H1 (cell line): ENCODE results near the gene ANKRD36C. TPM values are rescaled to one million over a fixed set of nuclear protein-coding genes. Genes with fewer than 3 reads are reported as not detected.
"Not testable (repeated sequence)": the region's sequence is repeated elsewhere in the genome, so short reads cannot be mapped to it uniquely, and the experiment has no call there.

Source experiments
- CTCF ChIA-PET: fragments of 300-600 bp; sonication (Branson Sonifier 250); formaldehyde crosslinking; loops from one replicate; lab custom pipeline; 2021; ENCODE audit not compliant: partially characterized antibody; lab: Charles Lee
- POLR2A ChIA-PET: fragments of 300-600 bp; sonication (Branson Sonifier 250); formaldehyde crosslinking; loops from one replicate; lab custom pipeline; 2021; ENCODE audit warnings: inconsistent platforms; ENCODE audit not compliant: partially characterized antibody; lab: Charles Lee
- DNase-seq, 2 experiments: peaks; one replicate each; pipeline versions ENCODE4 v3.0.0 to v3.0.0-alpha.2; 2010 to 2022; ENCODE audit warnings: low spot score in 2 of 2, low read depth in 1 of 2, mixed read lengths in 1 of 2
- FAIRE-seq: peaks from 2 replicates; lab custom pipeline; 2011; peaks lifted over from hg19 to GRCh38; lab: Jason Lieb, UNC
- H2AFZ ChIP-seq: 2 replicates; pipeline ENCODE4 v1.8.1; 2012; ENCODE audit warnings: low read length, inconsistent platforms
- H2AK5ac ChIP-seq: 2 replicates; pipeline ENCODE4 v1.6.1; 2013; ENCODE audit warnings: low read depth, low read length
- H2BK120ac ChIP-seq: replicated peaks from 2 replicates; pipeline ENCODE3; 2013; ENCODE audit warnings: low read depth, low read length, inconsistent platforms
- H2BK12ac ChIP-seq: 2 replicates; pipeline ENCODE4 v1.6.1; 2013; ENCODE audit warnings: low read depth, low read length
- H2BK15ac ChIP-seq: 2 replicates; pipeline ENCODE4 v1.6.1; 2013; ENCODE audit warnings: low read length
- H2BK20ac ChIP-seq: 2 replicates; pipeline ENCODE4 v1.6.1; 2013; ENCODE audit warnings: low read length
- H2BK5ac ChIP-seq: 2 replicates; pipeline ENCODE4 v1.6.1; 2013; ENCODE audit warnings: low read depth, low read length
- H3K14ac ChIP-seq: 2 replicates; pipeline ENCODE4 v1.6.1; 2013; ENCODE audit warnings: inconsistent platforms; ENCODE audit not compliant: insufficient read length
- H3K18ac ChIP-seq: 2 replicates; pipeline ENCODE4 v1.6.1; 2013; ENCODE audit warnings: low read length; ENCODE audit errors: extremely low read depth
- H3K23ac ChIP-seq: 2 replicates; pipeline ENCODE4 v1.6.1; 2013; ENCODE audit warnings: inconsistent platforms; ENCODE audit not compliant: insufficient read length
- H3K23me2 ChIP-seq: 2 replicates; pipeline ENCODE4 v1.6.1; 2013; ENCODE audit warnings: low read depth, low read length
- H3K27ac ChIP-seq: 2 replicates; pipeline ENCODE4 v1.6.1; 2011; ENCODE audit warnings: low read depth, low read length, inconsistent platforms
- H3K27me3 ChIP-seq, 4 experiments: replicated peaks in 1 of 4; 1 replicate in 1 of 4; 2 replicates in 3 of 4; pipeline versions ENCODE4 v1.6.1 to v1.8.1; 2011 to 2013; ENCODE audit warnings: low read length in 3 of 4, mild to moderate bottlenecking in 3 of 4, inconsistent platforms in 2 of 4, mixed read lengths in 2 of 4, moderate library complexity in 1 of 4; ENCODE audit not compliant: control insufficient read depth in 3 of 4, insufficient read depth in 3 of 4; ENCODE audit errors: extremely low read depth in 1 of 4
- H3K36me3 ChIP-seq, 4 experiments: 2 replicates each; pipeline versions ENCODE4 v1.6.1 to v1.8.1; 2011 to 2013; ENCODE audit warnings: mild to moderate bottlenecking in 4 of 4, low read length in 3 of 4, moderate library complexity in 2 of 4, control low read depth in 1 of 4, inconsistent platforms in 1 of 4; ENCODE audit not compliant: insufficient read depth in 4 of 4, control insufficient read depth in 2 of 4
- H3K4ac ChIP-seq: replicated peaks from 2 replicates; pipeline ENCODE3; 2013; ENCODE audit warnings: low read length, low read depth, mixed read lengths, inconsistent platforms; ENCODE audit not compliant: insufficient read length
- H3K4me1 ChIP-seq, 4 experiments: replicated peaks in 1 of 4; 1 replicate in 1 of 4; 2 replicates in 3 of 4; pipeline versions ENCODE4 v1.6.1 to v1.8.1; 2011 to 2013; ENCODE audit warnings: low read length in 3 of 4, inconsistent platforms in 2 of 4, mixed read lengths in 1 of 4; ENCODE audit not compliant: insufficient read depth in 4 of 4, control insufficient read depth in 3 of 4
- H3K4me2 ChIP-seq, 2 experiments: 2 replicates each; pipeline versions ENCODE4 v1.6.1 to v1.8.1; 2011 to 2013; ENCODE audit warnings: low read depth in 2 of 2, low read length in 2 of 2, control low read depth in 1 of 2, inconsistent platforms in 1 of 2, mild to moderate bottlenecking in 1 of 2; ENCODE audit not compliant: insufficient read depth in 1 of 2
- H3K4me3 ChIP-seq, 4 experiments: fragments of 200-600, 300-600 bp in 1 of 4; sonication (generic), shearing (Covaris generic), sonication (Bioruptor Twin) in 1 of 4; 2 replicates each; pipeline versions ENCODE4 v1.5.1 to v1.8.1; 2011 to 2016; ENCODE audit warnings: low read length in 4 of 4, low read depth in 3 of 4, control low read depth in 2 of 4, inconsistent platforms in 2 of 4, mild to moderate bottlenecking in 2 of 4, mixed read lengths in 1 of 4, moderate library complexity in 1 of 4; ENCODE audit not compliant: insufficient read depth in 2 of 4; ENCODE audit errors: extremely low read depth in 1 of 4
- H3K56ac ChIP-seq: replicated peaks from 2 replicates; pipeline ENCODE3; 2013; ENCODE audit warnings: low read depth, mild to moderate bottlenecking, mixed read lengths, low read length, inconsistent platforms; ENCODE audit not compliant: insufficient read length
- H3K79me1 ChIP-seq: 2 replicates; pipeline ENCODE4 v1.6.1; 2013; ENCODE audit warnings: low read depth, low read length, control low read depth
- H3K79me2 ChIP-seq, 2 experiments: 2 replicates each; pipeline versions ENCODE4 v1.6.1 to v1.8.1; 2012 to 2013; ENCODE audit warnings: low read length in 2 of 2, mild to moderate bottlenecking in 2 of 2, inconsistent platforms in 1 of 2; ENCODE audit not compliant: insufficient read depth in 2 of 2, control insufficient read depth in 1 of 2
- H3K9ac ChIP-seq, 4 experiments: replicated peaks in 1 of 4; 1 replicate in 1 of 4; 2 replicates in 3 of 4; pipeline versions ENCODE4 v1.6.1 to v1.8.1; 2011 to 2013; ENCODE audit warnings: low read depth in 3 of 4, low read length in 3 of 4, control low read depth in 2 of 4, mild to moderate bottlenecking in 2 of 4, moderate library complexity in 2 of 4, inconsistent platforms in 1 of 4; ENCODE audit errors: extremely low read depth in 1 of 4
- H3K9me3 ChIP-seq, 2 experiments: 2 replicates each; pipeline versions ENCODE4 v1.6.1 to v1.8.1; 2012 to 2013; ENCODE audit warnings: mild to moderate bottlenecking in 2 of 2, moderate library complexity in 2 of 2, control low read depth in 1 of 2, inconsistent platforms in 1 of 2, low read depth in 1 of 2, low read length in 1 of 2, mixed read lengths in 1 of 2; ENCODE audit not compliant: insufficient read depth in 2 of 2
- H4K20me1 ChIP-seq, 2 experiments: replicated peaks in 1 of 2; 2 replicates each; pipeline versions ENCODE3 to v1.8.1; 2011 to 2013; ENCODE audit warnings: inconsistent platforms in 2 of 2, low read length in 2 of 2, mild to moderate bottlenecking in 1 of 2; ENCODE audit not compliant: insufficient read depth in 2 of 2, control insufficient read depth in 1 of 2
- H4K5ac ChIP-seq: 2 replicates; pipeline ENCODE4 v1.6.1; 2013; ENCODE audit warnings: low read length, low read depth, mixed read lengths, inconsistent platforms; ENCODE audit not compliant: insufficient read length
- H4K8ac ChIP-seq: 2 replicates; pipeline ENCODE4 v1.8.0; 2013; ENCODE audit warnings: mild to moderate bottlenecking, moderate library complexity, low read length, inconsistent platforms; ENCODE audit not compliant: insufficient read depth; ENCODE audit errors: extremely low read depth
- H4K91ac ChIP-seq: replicated peaks from 2 replicates; pipeline ENCODE3; 2013; ENCODE audit warnings: low read length, mixed read lengths, inconsistent platforms; ENCODE audit not compliant: insufficient read length
- WGBS, 2 experiments: shearing (Covaris generic) in 1 of 2; methylation state at CpG; one replicate each; pipeline versions ENCODE4 v1.1.6 to v1.1.7; 2013 to 2015; ENCODE audit warnings: low lambda C conversion rate in 2 of 2, mixed read lengths in 2 of 2, inconsistent platforms in 1 of 2, low coverage in 1 of 2, missing lambda C conversion rate in 1 of 2; ENCODE audit not compliant: insufficient replicate concordance in 2 of 2, insufficient coverage in 1 of 2, insufficient read length in 1 of 2; ENCODE audit errors: extremely low coverage in 1 of 2, missing lambda C conversion rate in 1 of 2; 5-methylcytosine and 5-hydroxymethylcytosine counted together
- polyA plus RNA-seq, 7 experiments: library from polyadenylated mRNA; depleted of rRNA in 3 of 7; stranded (reverse) in 5 of 7; unstranded in 2 of 7; fragments of >200 nt in 5 of 7; fragments of 200-250 nt in 2 of 7; gene quantifications; 1 replicate in 5 of 7; 2 replicates in 1 of 7; 4 replicates in 1 of 7; pipeline versions ENCODE4 v1.2.1 to v1.2.3, GENCODE V29; 2011 to 2013; ENCODE audit warnings: missing spikeins in 2 of 7, mixed read lengths in 2 of 7
- total RNA-seq: library from RNA; stranded (reverse); fragmentation: NEBNext Ultra II Directional; extraction: Animal tissue kit (Norgen Biotek cat#: 25700); gene quantifications from 2 replicates; pipeline ENCODE4 v1.2.1, GENCODE V29; 2021

The ANKRD36C gene
- total and polyA plus RNA-seq, 2 of the 8 experiments (the other 6 are each of a cell fraction or from before 2014, with no cell fraction given): 1.1 to 7.3 TPM

DNA sequence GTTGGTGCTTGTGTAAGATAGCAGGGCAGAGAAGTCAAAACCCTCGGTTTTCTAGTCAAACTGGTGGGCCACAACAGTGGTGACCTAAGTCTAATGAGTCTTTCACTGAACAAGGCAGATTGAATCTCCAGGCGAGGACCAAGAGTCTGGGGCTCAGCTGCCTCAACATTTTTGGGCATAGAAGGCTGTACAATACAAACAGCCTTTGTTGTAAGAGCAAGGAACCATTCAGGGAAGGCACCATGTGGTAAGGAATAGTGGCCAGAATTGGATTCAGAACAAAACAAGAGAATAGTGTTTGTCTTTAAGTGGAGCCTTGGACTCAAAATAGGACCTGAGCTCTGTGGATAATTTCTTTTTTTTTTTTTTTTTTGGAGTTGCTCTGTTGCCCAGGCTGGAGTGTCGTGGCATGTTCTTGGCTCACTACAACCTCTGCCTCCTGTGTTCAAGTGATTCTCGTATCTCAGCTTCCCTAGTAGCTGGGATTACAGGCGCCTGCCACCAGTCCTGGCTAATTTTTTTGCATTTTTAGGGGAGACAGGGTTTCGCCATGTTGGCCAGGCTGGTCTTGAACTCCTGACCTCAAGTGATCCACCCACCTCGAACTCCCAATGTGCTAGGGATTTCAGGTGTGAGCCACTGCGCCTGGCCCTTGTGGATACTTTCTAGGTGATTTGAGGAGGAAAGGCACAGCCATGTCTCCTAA lies 20.6 kb upstream of the ANKRD36C start:
- H4K5ac ChIP-seq, H2BK120ac ChIP-seq, H4K8ac ChIP-seq, H3K23me2 ChIP-seq, H3K4ac ChIP-seq, H3K4me1 ChIP-seq, H3K4me2 ChIP-seq, H3K14ac ChIP-seq, H2BK12ac ChIP-seq, H2BK15ac ChIP-seq, H3K9ac ChIP-seq, H3K27me3 ChIP-seq, H2BK5ac ChIP-seq, H3K79me1 ChIP-seq, DNase-seq, H3K18ac ChIP-seq, H3K4me3 ChIP-seq, H4K91ac ChIP-seq, H3K23ac ChIP-seq, H3K56ac ChIP-seq, FAIRE-seq, H4K20me1 ChIP-seq, H3K27ac ChIP-seq, H3K36me3 ChIP-seq, H3K79me2 ChIP-seq, POLR2A ChIA-PET, H3K9me3 ChIP-seq, H2AFZ ChIP-seq, H2BK20ac ChIP-seq: not testable (repeated sequence)
- 89% methylated on average over 8 of the region's 8 CpGs; no CpG with 5 or more reads in 1 of the 2 experiments for WGBS, 2 experiments
- CTCF ChIA-PET: interaction anchor here (0.7 to 2.1 kb wide), 6 partner anchors 10 to 187 kb away, joined by 3 to 8 read pairs (median 3); partner anchors contain the start of gene ASTL
- 0 out of 2 replicates have a peak overlapping the region, but pooled peaks have one; percentile 39 for H2AK5ac ChIP-seq
